ENCODE data around the gene SDSL.

The SDSL gene

GRCh38 chr12:113422030-113422885, at the start of gene SDSL:
Gene SDSL, plus strand, starts transcription at chr12:113422380. Its CDS starts 5,603 bp downstream, at chr12:113427983.
- H3K27ac ChIP-seq = peak within 1 kb of the TSS; percentile 80
- TF ChIP-seq CTCF (conservative IDR thresholded peaks at IDR 0.05) = no peak

- no peak for TF ChIP-seq CTCF (conservative IDR thresholded peaks at IDR 0.05)
These were observed 48.7 kb upstream of the SDSL start for GRCh38 chr12:113373440-113373839.

GRCh38 chr12:113373969-113374368, 48.2 kb upstream of the SDSL start:
- H3K27ac ChIP-seq = no peak overlapping the region

More at GRCh38 chr12:113373440-113373839, 48.7 kb upstream of the SDSL start:
- no peak overlapping the region for H3K27ac ChIP-seq

GRCh38 chr12:113374823-113375428, 47.3 kb upstream of the SDSL start:
- no peak overlapping the region for H3K27ac ChIP-seq
- no peak for TF ChIP-seq CTCF (conservative IDR thresholded peaks at IDR 0.05)

More at GRCh38 chr12:113373969-113374368, 48.2 kb upstream of the SDSL start:
- TF ChIP-seq CTCF (conservative IDR thresholded peaks at IDR 0.05) = no peak

- H3K27ac ChIP-seq = no peak overlapping the region
- peak; percentile 12; the same call in 1 of the 2 replicates for TF ChIP-seq CTCF (conservative IDR thresholded peaks at IDR 0.05)
These were observed 43.9 kb upstream of the SDSL start for GRCh38 chr12:113378291-113378690.

- TF ChIP-seq CTCF (conservative IDR thresholded peaks at IDR 0.05) = no peak
- H3K27ac ChIP-seq = no peak overlapping the region
These were observed 41.0 kb upstream of the SDSL start for GRCh38 chr12:113381220-113381619.

GRCh38 chr12:113382206-113382605, 40.0 kb upstream of the SDSL start:
- no peak overlapping the region for H3K27ac ChIP-seq
- TF ChIP-seq CTCF (conservative IDR thresholded peaks at IDR 0.05) = no peak

Measured in VCaP (cell line).